GM23338 (cell line): ENCODE measurements around the gene METTL3.

Experiments used
- CREB1 ChIP-seq: fragments of 250-450 bp; sonication (Bioruptor Pico); IDR thresholded peaks from 2 replicates; pipeline ENCODE4 v1.5.0; 2020; ENCODE audit warnings: low read depth, mild to moderate bottlenecking, moderate library complexity
- EZH2 ChIP-seq: fragments of 200-600 bp; sonication (generic); IDR thresholded peaks from one replicate; pipeline ENCODE4 v1.8.0; 2017; ENCODE audit warnings: antibody characterized with exemption, mild to moderate bottlenecking, low read depth; ENCODE audit not compliant: unreplicated experiment
- EZH2phosphoT487 ChIP-seq: fragments of 200-600 bp; sonication (generic); IDR thresholded peaks from one replicate; pipeline ENCODE4 v1.8.1; 2018; ENCODE audit warnings: antibody characterized with exemption; ENCODE audit not compliant: unreplicated experiment
- JUNB ChIP-seq: IDR thresholded peaks from one replicate; pipeline ENCODE4 v1.6.1; 2016; ENCODE audit warnings: antibody characterized with exemption; ENCODE audit not compliant: unreplicated experiment
- NANOG ChIP-seq: IDR thresholded peaks from 2 replicates; pipeline ENCODE4 v1.6.1; 2016; ENCODE audit warnings: antibody characterized with exemption, borderline replicate concordance
- POLR2AphosphoS5 ChIP-seq: IDR thresholded peaks from 2 replicates; pipeline ENCODE4 v1.6.1; 2016; ENCODE audit warnings: antibody characterized with exemption, low read depth
- STAT1 ChIP-seq: IDR thresholded peaks from one replicate; pipeline ENCODE4 v1.6.1; 2016; ENCODE audit warnings: antibody characterized with exemption; ENCODE audit not compliant: unreplicated experiment
- ZNF114 ChIP-seq: fragments of 250-450 bp; sonication (Bioruptor Pico); IDR thresholded peaks from 2 replicates; pipeline ENCODE4 v1.5.0; 2020; ENCODE audit warnings: mild to moderate bottlenecking, moderate library complexity
- ZNF331 ChIP-seq: fragments of 250-450 bp; sonication (Bioruptor Pico); IDR thresholded peaks from 2 replicates; pipeline ENCODE4 v1.5.0; 2020; ENCODE audit warnings: low read depth, mild to moderate bottlenecking, moderate library complexity
- TF ChIP-seq, protein P1 (sequence below), 2 experiments: fragments of 200-600 bp in 1 of 2; sonication (generic) in 1 of 2; conservative IDR thresholded peaks; 2 replicates each; pipeline versions ENCODE4 v1.5.1 to v1.6.1; 2016 to 2017; ENCODE audit warnings: antibody characterized with exemption in 2 of 2, low read depth in 2 of 2, mild to moderate bottlenecking in 2 of 2, moderate library complexity in 1 of 2
- TF ChIP-seq, protein P2 (sequence below): IDR thresholded peaks from one replicate; pipeline ENCODE4 v1.6.1; 2018; ENCODE audit warnings: antibody characterized with exemption; ENCODE audit not compliant: unreplicated experiment
- TF ChIP-seq, protein P3 (sequence below): IDR thresholded peaks from 2 replicates; pipeline ENCODE4 v1.6.1; 2016; ENCODE audit warnings: antibody characterized with exemption
- TF ChIP-seq, protein P4 (sequence below): fragments of 250-450 bp; sonication (Bioruptor Pico); IDR thresholded peaks from 2 replicates; pipeline ENCODE4 v1.5.0; 2020; ENCODE audit warnings: mild to moderate bottlenecking, moderate library complexity

DNA sequence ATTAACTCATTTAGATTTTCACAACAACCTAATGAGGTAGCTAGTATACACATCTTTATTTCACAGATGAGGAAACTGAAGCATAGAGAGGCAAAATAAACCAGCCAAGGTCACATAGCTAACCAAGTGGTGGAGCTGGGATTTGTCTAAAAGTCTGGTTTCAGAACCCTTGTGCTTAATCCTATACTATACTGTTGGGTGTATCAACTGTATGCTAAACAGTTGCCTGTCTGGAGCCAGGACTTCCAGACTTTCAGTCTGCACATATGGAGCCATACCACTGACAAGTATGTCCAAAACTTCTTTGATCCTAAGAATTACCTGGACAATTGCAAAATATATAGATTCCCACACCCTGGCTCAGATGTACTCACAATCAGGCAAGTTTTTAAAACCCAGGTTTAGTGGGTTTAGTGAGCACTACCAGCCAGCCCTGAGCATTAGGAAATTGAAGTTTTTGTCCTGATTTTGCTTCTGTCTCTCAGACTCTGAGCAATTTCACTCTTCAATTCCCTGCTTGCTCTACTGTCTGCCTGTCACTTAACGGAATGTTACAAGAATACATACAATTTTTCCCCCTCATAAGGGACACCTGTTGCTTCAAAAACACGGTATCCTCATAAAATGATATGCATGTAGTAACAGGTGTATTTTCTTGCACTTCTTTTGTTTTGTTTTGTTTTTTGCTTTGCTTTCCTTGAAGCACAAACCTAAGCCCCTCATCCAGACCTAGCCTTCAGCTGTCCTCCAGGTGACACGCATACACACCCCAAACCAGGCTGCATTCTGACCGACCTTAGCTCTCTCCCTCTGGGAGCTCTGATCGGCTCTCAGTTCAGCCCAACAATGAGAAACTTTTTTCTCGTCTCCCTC, 24.6 kb upstream of the METTL3 start:
- TF ChIP-seq, protein P1, sequence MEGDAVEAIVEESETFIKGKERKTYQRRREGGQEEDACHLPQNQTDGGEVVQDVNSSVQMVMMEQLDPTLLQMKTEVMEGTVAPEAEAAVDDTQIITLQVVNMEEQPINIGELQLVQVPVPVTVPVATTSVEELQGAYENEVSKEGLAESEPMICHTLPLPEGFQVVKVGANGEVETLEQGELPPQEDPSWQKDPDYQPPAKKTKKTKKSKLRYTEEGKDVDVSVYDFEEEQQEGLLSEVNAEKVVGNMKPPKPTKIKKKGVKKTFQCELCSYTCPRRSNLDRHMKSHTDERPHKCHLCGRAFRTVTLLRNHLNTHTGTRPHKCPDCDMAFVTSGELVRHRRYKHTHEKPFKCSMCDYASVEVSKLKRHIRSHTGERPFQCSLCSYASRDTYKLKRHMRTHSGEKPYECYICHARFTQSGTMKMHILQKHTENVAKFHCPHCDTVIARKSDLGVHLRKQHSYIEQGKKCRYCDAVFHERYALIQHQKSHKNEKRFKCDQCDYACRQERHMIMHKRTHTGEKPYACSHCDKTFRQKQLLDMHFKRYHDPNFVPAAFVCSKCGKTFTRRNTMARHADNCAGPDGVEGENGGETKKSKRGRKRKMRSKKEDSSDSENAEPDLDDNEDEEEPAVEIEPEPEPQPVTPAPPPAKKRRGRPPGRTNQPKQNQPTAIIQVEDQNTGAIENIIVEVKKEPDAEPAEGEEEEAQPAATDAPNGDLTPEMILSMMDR (conservative IDR thresholded peaks at IDR 0.05; ENCODE audit: low read depth in 2 of 2) = no peak
- TF ChIP-seq EZH2 (no peak), POLR2AphosphoS5 (no peak), CREB1 (CRISPR knock-in tag) (no peak), EZH2phosphoT487 (no peak), JUNB (no peak), ZNF331 (no peak), ZNF114 (CRISPR knock-in tag) (no peak), STAT1 (no peak), NANOG (no peak)
- TF ChIP-seq, protein P2, sequence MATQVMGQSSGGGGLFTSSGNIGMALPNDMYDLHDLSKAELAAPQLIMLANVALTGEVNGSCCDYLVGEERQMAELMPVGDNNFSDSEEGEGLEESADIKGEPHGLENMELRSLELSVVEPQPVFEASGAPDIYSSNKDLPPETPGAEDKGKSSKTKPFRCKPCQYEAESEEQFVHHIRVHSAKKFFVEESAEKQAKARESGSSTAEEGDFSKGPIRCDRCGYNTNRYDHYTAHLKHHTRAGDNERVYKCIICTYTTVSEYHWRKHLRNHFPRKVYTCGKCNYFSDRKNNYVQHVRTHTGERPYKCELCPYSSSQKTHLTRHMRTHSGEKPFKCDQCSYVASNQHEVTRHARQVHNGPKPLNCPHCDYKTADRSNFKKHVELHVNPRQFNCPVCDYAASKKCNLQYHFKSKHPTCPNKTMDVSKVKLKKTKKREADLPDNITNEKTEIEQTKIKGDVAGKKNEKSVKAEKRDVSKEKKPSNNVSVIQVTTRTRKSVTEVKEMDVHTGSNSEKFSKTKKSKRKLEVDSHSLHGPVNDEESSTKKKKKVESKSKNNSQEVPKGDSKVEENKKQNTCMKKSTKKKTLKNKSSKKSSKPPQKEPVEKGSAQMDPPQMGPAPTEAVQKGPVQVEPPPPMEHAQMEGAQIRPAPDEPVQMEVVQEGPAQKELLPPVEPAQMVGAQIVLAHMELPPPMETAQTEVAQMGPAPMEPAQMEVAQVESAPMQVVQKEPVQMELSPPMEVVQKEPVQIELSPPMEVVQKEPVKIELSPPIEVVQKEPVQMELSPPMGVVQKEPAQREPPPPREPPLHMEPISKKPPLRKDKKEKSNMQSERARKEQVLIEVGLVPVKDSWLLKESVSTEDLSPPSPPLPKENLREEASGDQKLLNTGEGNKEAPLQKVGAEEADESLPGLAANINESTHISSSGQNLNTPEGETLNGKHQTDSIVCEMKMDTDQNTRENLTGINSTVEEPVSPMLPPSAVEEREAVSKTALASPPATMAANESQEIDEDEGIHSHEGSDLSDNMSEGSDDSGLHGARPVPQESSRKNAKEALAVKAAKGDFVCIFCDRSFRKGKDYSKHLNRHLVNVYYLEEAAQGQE = no peak
- TF ChIP-seq, protein P3, sequence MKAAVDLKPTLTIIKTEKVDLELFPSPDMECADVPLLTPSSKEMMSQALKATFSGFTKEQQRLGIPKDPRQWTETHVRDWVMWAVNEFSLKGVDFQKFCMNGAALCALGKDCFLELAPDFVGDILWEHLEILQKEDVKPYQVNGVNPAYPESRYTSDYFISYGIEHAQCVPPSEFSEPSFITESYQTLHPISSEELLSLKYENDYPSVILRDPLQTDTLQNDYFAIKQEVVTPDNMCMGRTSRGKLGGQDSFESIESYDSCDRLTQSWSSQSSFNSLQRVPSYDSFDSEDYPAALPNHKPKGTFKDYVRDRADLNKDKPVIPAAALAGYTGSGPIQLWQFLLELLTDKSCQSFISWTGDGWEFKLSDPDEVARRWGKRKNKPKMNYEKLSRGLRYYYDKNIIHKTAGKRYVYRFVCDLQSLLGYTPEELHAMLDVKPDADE = no peak
- TF ChIP-seq, protein P4, sequence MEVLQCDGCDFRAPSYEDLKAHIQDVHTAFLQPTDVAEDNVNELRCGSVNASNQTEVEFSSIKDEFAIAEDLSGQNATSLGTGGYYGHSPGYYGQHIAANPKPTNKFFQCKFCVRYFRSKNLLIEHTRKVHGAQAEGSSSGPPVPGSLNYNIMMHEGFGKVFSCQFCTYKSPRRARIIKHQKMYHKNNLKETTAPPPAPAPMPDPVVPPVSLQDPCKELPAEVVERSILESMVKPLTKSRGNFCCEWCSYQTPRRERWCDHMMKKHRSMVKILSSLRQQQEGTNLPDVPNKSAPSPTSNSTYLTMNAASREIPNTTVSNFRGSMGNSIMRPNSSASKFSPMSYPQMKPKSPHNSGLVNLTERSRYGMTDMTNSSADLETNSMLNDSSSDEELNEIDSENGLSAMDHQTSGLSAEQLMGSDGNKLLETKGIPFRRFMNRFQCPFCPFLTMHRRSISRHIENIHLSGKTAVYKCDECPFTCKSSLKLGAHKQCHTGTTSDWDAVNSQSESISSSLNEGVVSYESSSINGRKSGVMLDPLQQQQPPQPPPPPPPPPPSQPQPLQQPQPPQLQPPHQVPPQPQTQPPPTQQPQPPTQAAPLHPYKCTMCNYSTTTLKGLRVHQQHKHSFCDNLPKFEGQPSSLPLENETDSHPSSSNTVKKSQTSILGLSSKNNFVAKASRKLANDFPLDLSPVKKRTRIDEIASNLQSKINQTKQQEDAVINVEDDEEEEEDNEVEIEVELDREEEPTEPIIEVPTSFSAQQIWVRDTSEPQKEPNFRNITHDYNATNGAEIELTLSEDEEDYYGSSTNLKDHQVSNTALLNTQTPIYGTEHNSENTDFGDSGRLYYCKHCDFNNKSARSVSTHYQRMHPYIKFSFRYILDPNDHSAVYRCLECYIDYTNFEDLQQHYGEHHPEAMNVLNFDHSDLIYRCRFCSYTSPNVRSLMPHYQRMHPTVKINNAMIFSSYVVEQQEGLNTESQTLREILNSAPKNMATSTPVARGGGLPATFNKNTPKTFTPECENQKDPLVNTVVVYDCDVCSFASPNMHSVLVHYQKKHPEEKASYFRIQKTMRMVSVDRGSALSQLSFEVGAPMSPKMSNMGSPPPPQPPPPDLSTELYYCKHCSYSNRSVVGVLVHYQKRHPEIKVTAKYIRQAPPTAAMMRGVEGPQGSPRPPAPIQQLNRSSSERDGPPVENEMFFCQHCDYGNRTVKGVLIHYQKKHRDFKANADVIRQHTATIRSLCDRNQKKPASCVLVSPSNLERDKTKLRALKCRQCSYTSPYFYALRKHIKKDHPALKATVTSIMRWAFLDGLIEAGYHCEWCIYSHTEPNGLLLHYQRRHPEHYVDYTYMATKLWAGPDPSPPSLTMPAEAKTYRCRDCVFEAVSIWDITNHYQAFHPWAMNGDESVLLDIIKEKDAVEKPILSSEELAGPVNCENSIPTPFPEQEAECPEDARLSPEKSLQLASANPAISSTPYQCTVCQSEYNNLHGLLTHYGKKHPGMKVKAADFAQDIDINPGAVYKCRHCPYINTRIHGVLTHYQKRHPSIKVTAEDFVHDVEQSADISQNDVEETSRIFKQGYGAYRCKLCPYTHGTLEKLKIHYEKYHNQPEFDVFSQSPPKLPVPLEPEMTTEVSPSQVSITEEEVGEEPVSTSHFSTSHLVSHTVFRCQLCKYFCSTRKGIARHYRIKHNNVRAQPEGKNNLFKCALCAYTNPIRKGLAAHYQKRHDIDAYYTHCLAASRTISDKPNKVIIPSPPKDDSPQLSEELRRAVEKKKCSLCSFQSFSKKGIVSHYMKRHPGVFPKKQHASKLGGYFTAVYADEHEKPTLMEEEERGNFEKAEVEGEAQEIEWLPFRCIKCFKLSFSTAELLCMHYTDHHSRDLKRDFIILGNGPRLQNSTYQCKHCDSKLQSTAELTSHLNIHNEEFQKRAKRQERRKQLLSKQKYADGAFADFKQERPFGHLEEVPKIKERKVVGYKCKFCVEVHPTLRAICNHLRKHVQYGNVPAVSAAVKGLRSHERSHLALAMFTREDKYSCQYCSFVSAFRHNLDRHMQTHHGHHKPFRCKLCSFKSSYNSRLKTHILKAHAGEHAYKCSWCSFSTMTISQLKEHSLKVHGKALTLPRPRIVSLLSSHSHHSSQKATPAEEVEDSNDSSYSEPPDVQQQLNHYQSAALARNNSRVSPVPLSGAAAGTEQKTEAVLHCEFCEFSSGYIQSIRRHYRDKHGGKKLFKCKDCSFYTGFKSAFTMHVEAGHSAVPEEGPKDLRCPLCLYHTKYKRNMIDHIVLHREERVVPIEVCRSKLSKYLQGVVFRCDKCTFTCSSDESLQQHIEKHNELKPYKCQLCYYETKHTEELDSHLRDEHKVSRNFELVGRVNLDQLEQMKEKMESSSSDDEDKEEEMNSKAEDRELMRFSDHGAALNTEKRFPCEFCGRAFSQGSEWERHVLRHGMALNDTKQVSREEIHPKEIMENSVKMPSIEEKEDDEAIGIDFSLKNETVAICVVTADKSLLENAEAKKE (CRISPR knock-in tag) = no peak
